Fibroblast of lung (primary cell): Measurements from ENCODE around the gene THAP4. TPM values are rescaled to one million over a fixed set of nuclear protein-coding genes. Genes with fewer than 3 reads are reported as not detected.

Source experiments
- DNase-seq, 2 donors: peaks; one replicate each; pipeline versions ENCODE4 v3.0.0 to v3.0.0-alpha.2; 2010; ENCODE audit warnings: low read depth in 2 of 2
- H2AFZ ChIP-seq: 2 replicates; pipeline ENCODE4 v1.5.1; 2012; ENCODE audit warnings: low read length, control low read depth, inconsistent platforms
- H3K27ac ChIP-seq: 2 replicates; pipeline ENCODE4 v1.5.1; 2011; ENCODE audit warnings: low read length, control low read depth; ENCODE audit not compliant: insufficient read depth
- H3K27me3 ChIP-seq: 2 replicates; pipeline ENCODE4 v1.5.1; 2011; ENCODE audit warnings: mild to moderate bottlenecking, low read length; ENCODE audit not compliant: control insufficient read depth, insufficient read depth
- H3K36me3 ChIP-seq: 2 replicates; pipeline ENCODE4 v1.5.1; 2011; ENCODE audit warnings: low read length; ENCODE audit not compliant: control insufficient read depth, insufficient read depth
- H3K4me1 ChIP-seq: 2 replicates; pipeline ENCODE4 v1.5.1; 2011; ENCODE audit warnings: low read length; ENCODE audit not compliant: control insufficient read depth, insufficient read depth; ENCODE audit errors: extremely low read depth
- H3K4me2 ChIP-seq: 2 replicates; pipeline ENCODE4 v1.5.1; 2011; ENCODE audit warnings: low read length, control low read depth; ENCODE audit not compliant: insufficient read depth; ENCODE audit errors: extremely low read depth
- H3K4me3 ChIP-seq, 4 experiments: fragments of 200-600 bp in 1 of 4; sonication (generic) in 1 of 4; replicated peaks in 1 of 4; 2 replicates each; pipeline ENCODE4 v1.5.1; 2011 to 2016; ENCODE audit warnings: low read length in 4 of 4, low read depth in 3 of 4, mild to moderate bottlenecking in 3 of 4, control low read depth in 2 of 4, inconsistent platforms in 1 of 4, mixed read lengths in 1 of 4; ENCODE audit not compliant: insufficient read depth in 1 of 4; ENCODE audit errors: control extremely low read depth in 1 of 4
- H3K79me2 ChIP-seq: 2 replicates; pipeline ENCODE4 v1.5.1; 2012; ENCODE audit warnings: mild to moderate bottlenecking, low read length, inconsistent platforms; ENCODE audit not compliant: control insufficient read depth, insufficient read depth
- H3K9ac ChIP-seq: 2 replicates; pipeline ENCODE4 v1.5.1; 2011; ENCODE audit warnings: mild to moderate bottlenecking, low read length, control low read depth; ENCODE audit not compliant: insufficient read depth
- H3K9me3 ChIP-seq: 2 replicates; pipeline ENCODE4 v1.5.1; 2012; ENCODE audit warnings: low read depth, low read length; ENCODE audit not compliant: control insufficient read depth, insufficient read depth
- H4K20me1 ChIP-seq: 2 replicates; pipeline ENCODE4 v1.5.1; 2011; ENCODE audit warnings: low read length; ENCODE audit not compliant: control insufficient read depth, insufficient read depth; ENCODE audit errors: extremely low read depth
- EZH2 ChIP-seq: IDR thresholded peaks from 2 replicates; pipeline ENCODE4 v1.5.1; 2012; ENCODE audit warnings: low read length, control low read depth, mild to moderate bottlenecking; ENCODE audit errors: missing control alignments
- polyA plus RNA-seq, 2 donors: library from polyadenylated mRNA; depleted of rRNA in 1 of 2; stranded (reverse) in 1 of 2; unstranded in 1 of 2; fragments of >200 nt; gene quantifications; 2 replicates each; pipeline ENCODE4 v1.2.1, GENCODE V29; 2011 to 2012; ENCODE audit warnings: missing spikeins in 1 of 2
- total RNA-seq: library from RNA; depleted of rRNA; stranded (reverse); fragments of >200 nt; gene quantifications from 2 replicates; pipeline ENCODE4 v1.2.1, GENCODE V29; 2014
- TF ChIP-seq, protein P1 (sequence below), 2 donors: IDR thresholded peaks in 1 of 2; conservative IDR thresholded peaks in 1 of 2; 1 replicate in 1 of 2; 2 replicates in 1 of 2; pipeline ENCODE4 v1.5.1; 2011 to 2012; ENCODE audit warnings: low read length in 2 of 2, control low read depth in 1 of 2, inconsistent platforms in 1 of 2, low read depth in 1 of 2, mild to moderate bottlenecking in 1 of 2

Gene THAP4
- total and polyA plus RNA-seq, 2 donors (not counting 1 experiment from before 2014, with no cell fraction given), result 19.3 to 47.7 TPM

DNA sequence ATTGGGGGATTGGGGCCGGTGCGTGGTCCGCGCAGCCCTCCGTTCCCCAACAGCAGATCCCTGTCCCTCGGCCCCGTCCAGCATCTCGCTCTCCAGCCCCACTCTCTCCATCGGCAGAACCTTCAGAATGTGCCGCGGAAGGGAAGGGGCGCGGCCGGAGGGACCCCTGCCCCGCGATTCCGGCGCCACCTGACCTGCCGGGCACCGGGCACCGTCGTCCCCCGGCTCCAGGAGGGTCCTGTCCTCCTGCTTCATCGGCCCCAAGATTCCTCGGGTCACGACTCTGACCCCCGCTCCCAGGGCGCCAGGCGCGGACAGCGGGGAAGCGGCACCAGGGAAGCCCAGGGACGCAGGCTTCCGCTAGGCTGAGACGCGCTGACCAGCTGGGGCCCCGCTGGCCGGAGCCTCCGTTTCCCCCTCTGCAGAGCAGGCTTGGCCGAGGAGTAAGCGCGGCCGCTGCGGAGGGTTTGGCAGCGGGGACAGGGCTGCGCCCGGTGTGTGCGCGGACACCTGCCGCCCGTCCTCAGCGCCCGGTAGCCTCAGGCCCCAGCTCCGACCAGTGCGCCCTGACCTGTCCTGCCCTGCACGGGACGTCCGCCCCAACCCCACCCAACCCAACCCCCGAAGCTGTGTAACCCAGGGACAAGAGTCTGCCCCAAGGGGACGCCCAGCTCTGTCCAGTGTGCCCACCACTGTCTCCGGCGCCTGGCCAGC is 95.2 kb downstream of the THAP4 start:
- Histone ChIP-seq H3K4me1 (peaks cover 21% of the 10 kb centered on the region), H3K27me3 (no peaks in the 10 kb centered on the region), H4K20me1 (no peaks in the 10 kb centered on the region), H3K36me3 (no peaks in the 10 kb centered on the region), H2AFZ (no peak overlapping the region), H3K9ac (no peak overlapping the region), H3K79me2 (no peaks in the 10 kb centered on the region), H3K9me3 (no peaks in the 10 kb centered on the region), H3K4me2 (peak overlapping the region; percentile 54), H3K4me3 (peak overlapping the region in 3 of 4 experiments; percentile 12 to 36 (median 19)), H3K27ac (no peak overlapping the region)
- TF ChIP-seq, protein P1, sequence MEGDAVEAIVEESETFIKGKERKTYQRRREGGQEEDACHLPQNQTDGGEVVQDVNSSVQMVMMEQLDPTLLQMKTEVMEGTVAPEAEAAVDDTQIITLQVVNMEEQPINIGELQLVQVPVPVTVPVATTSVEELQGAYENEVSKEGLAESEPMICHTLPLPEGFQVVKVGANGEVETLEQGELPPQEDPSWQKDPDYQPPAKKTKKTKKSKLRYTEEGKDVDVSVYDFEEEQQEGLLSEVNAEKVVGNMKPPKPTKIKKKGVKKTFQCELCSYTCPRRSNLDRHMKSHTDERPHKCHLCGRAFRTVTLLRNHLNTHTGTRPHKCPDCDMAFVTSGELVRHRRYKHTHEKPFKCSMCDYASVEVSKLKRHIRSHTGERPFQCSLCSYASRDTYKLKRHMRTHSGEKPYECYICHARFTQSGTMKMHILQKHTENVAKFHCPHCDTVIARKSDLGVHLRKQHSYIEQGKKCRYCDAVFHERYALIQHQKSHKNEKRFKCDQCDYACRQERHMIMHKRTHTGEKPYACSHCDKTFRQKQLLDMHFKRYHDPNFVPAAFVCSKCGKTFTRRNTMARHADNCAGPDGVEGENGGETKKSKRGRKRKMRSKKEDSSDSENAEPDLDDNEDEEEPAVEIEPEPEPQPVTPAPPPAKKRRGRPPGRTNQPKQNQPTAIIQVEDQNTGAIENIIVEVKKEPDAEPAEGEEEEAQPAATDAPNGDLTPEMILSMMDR (conservative IDR thresholded peaks at IDR 0.05 in 1 of 2, IDR thresholded peaks at IDR 0.05 in 1 of 2; ENCODE audit: low read depth in 1 of 2, low read length in 2 of 2), result no peak
- no peak for TF ChIP-seq EZH2
- no peak for DNase-seq

GRCh38 chr2:241540771-241541561 is 96.0 kb downstream of the THAP4 start:
- Histone ChIP-seq H3K4me1 (peaks cover 13% of the 10 kb centered on the region), H3K27ac (no peak overlapping the region), H3K9ac (no peak overlapping the region), H3K27me3 (no peaks in the 10 kb centered on the region), H3K79me2 (no peaks in the 10 kb centered on the region), H3K36me3 (no peaks in the 10 kb centered on the region), H3K4me2 (peak overlapping the region; percentile 54), H4K20me1 (no peaks in the 10 kb centered on the region), H2AFZ (no peak overlapping the region), H3K9me3 (no peaks in the 10 kb centered on the region), H3K4me3 (peak overlapping the region; percentile 12 to 48 (median 24))
- peak; percentile 38 to 49 for DNase-seq
- no peak for TF ChIP-seq EZH2

GRCh38 chr2:241540401-241540770 is 96.6 kb downstream of the THAP4 start:
- no peak for TF ChIP-seq EZH2
- TF ChIP-seq, protein P1 (conservative IDR thresholded peaks at IDR 0.05 in 1 of 2, IDR thresholded peaks at IDR 0.05 in 1 of 2; ENCODE audit: low read depth in 1 of 2, low read length in 2 of 2), result no peak
- H3K36me3 ChIP-seq, result no peaks in the 10 kb centered on the region
- H3K27me3 ChIP-seq, result no peaks in the 10 kb centered on the region
- H4K20me1 ChIP-seq, result no peaks in the 10 kb centered on the region
- peak overlapping the region; percentile 49 for H3K4me2 ChIP-seq
- H3K79me2 ChIP-seq, result no peaks in the 10 kb centered on the region
- H3K9ac ChIP-seq, result no peak overlapping the region
- H3K4me3 ChIP-seq, result peak overlapping the region in 2 of 4 experiments; percentile 28 to 48
- no peak overlapping the region for H2AFZ ChIP-seq
- peak in 1 of 2 donors; percentile 67 for DNase-seq
- peaks cover 8% of the 10 kb centered on the region for H3K4me1 ChIP-seq
- H3K27ac ChIP-seq, result no peak overlapping the region
- no peaks in the 10 kb centered on the region for H3K9me3 ChIP-seq
